Activated B cell treated with CpG ODN at 0.5 μM for 24 hours (primary cell): Measurements from ENCODE around the gene LDLRAD3. TPM values are rescaled to one million over a fixed set of nuclear protein-coding genes. Genes with fewer than 3 reads are reported as not detected.

Experiments used
- ATAC-seq: fragments of 200-7000 bp; cut with Tn5 transposase; one replicate; pipeline ENCODE4 v1.10.0; 2021; ENCODE audit warnings: low read depth, mild to moderate bottlenecking, moderate library complexity
- CTCF ChIA-PET: fragments of 350-600 bp; sonication (Branson Sonifier 250); formaldehyde crosslinking; loops from one replicate; lab custom pipeline; 2021; ENCODE audit warnings: antibody characterized with exemption; lab: Charles Lee
- POLR2A ChIA-PET: fragments of 350-600 bp; sonication (Branson Sonifier 250); formaldehyde crosslinking; loops from one replicate; lab custom pipeline; 2021; ENCODE audit warnings: antibody characterized with exemption; lab: Charles Lee
- DNase-seq: peaks from one replicate; pipeline ENCODE4 v3.0.0; 2022
- H3K27ac Mint-ChIP-seq: one replicate; pipeline ENCODE4 v1.8.0; 2020; ENCODE audit warnings: mixed read lengths
- H3K27me3 Mint-ChIP-seq: one replicate; pipeline ENCODE4 v1.8.0; 2021; ENCODE audit warnings: mixed read lengths
- H3K36me3 Mint-ChIP-seq: one replicate; pipeline ENCODE4 v1.8.0; 2021; ENCODE audit warnings: low read depth, mixed read lengths
- H3K4me1 Mint-ChIP-seq: one replicate; pipeline ENCODE4 v1.8.0; 2021; ENCODE audit warnings: mixed read lengths
- H3K4me3 Mint-ChIP-seq: one replicate; pipeline ENCODE4 v1.8.0; 2020; ENCODE audit warnings: mild to moderate bottlenecking, mixed read lengths
- H3K9me3 Mint-ChIP-seq: one replicate; pipeline ENCODE4 v1.8.0; 2020; ENCODE audit warnings: mixed read lengths
- intact Hi-C: fragments of 100-400 bp; cut with micrococcal nuclease; formaldehyde crosslinking; loops from one replicate; pipeline ENCODE4 v1.15.1; 2024
- total RNA-seq: library from RNA; stranded (reverse); gene quantifications from 2 replicates; pipeline ENCODE4 v1.2.3, GENCODE V29; 2022
- TF ChIP-seq, protein P1 (sequence below): fragments of 200-600 bp; IDR thresholded peaks from one replicate; pipeline ENCODE4 v1.8.0; 2022; ENCODE audit warnings: antibody characterized with exemption, mild to moderate bottlenecking

The LDLRAD3 gene
- total RNA-seq, 1 donor from 2014 or later, result not detected

DNA sequence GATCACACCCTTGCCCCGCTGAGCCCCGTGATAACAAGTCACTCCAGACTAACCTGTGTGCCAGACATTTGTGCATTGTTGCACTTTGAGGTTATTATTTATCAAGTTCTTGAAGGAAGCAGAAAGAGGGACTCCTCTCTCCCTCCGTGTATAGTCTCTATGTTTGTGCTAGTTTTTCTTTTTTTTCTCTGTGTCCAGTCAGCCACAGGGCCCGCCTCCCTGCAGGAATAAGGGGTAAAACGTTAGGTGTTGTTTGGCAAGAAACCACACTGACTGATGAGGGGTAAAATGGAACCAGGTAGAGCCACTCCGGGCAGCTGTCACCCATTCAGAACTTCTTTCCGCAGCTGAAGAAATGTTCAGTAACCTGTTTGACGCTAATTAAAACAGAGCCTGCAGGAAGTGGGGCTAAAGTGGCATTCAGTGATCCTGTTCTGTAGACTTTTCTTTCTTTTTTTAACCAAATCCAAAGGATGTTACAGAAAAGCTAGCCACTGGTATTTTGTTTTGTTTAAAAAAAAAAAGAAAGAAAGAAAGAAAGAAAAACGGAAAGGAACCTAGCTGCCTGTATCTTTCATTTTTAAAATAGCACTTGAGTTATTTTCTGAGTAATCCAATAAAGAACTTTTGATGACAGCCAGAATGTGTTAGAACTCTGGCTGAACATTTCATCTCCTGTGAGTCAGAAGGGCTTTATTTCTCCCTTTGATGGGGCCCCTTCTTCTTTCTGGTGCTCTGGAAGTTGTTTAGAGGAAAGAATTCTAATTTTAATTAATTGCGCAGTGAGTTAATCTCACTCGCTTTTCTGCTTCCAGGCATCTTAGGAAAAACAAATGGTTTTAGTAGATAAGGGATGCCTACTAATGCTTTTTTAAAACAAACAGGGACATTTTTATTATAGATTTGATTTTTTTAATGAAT, 287.2 kb downstream of the LDLRAD3 start:
- H3K36me3 Mint-ChIP-seq, result no peaks in the 10 kb centered on the region
- TF ChIP-seq, protein P1, sequence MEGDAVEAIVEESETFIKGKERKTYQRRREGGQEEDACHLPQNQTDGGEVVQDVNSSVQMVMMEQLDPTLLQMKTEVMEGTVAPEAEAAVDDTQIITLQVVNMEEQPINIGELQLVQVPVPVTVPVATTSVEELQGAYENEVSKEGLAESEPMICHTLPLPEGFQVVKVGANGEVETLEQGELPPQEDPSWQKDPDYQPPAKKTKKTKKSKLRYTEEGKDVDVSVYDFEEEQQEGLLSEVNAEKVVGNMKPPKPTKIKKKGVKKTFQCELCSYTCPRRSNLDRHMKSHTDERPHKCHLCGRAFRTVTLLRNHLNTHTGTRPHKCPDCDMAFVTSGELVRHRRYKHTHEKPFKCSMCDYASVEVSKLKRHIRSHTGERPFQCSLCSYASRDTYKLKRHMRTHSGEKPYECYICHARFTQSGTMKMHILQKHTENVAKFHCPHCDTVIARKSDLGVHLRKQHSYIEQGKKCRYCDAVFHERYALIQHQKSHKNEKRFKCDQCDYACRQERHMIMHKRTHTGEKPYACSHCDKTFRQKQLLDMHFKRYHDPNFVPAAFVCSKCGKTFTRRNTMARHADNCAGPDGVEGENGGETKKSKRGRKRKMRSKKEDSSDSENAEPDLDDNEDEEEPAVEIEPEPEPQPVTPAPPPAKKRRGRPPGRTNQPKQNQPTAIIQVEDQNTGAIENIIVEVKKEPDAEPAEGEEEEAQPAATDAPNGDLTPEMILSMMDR, result no peak
- H3K4me1 Mint-ChIP-seq, result no peaks in the 10 kb centered on the region
- ATAC-seq, result no peak
- no peaks in the 10 kb centered on the region for H3K9me3 Mint-ChIP-seq
- CTCF ChIA-PET, result no interaction called here
- no peak overlapping the region for H3K27ac Mint-ChIP-seq
- intact Hi-C loops, result no loop called here
- H3K4me3 Mint-ChIP-seq, result no peak overlapping the region
- POLR2A ChIA-PET, result no interaction called here
- H3K27me3 Mint-ChIP-seq, result peaks cover 2% of the 10 kb centered on the region
- DNase-seq, result no peak

DNA sequence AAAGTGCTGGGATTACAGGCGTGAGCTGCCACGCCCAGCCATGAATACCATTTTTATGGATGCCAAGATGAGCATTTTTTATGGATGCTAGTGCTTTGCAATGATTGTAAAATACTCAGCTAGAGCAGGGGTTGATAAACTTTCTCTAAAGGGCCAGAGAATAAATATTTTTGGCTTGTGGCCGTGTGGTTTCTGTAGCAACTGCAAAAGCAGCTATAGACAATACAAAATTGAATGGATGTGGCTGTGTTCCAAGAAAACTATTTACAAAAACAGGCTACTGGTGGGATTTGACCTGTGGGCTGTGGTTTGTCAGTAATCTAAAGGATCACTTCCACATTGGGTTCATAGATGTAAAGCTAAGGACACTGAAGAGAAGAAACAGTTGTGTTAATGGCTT, 289.3 kb downstream of the LDLRAD3 start:
- intact Hi-C loops, result no loop called here
- ChIA-PET CTCF (no interaction called here), POLR2A (no interaction called here)
- DNase-seq (no peak), ATAC-seq (no peak)
- H3K36me3 Mint-ChIP-seq, result no peaks in the 10 kb centered on the region
- H3K4me3 Mint-ChIP-seq, result no peak overlapping the region
- TF ChIP-seq, protein P1, result no peak
- no peak overlapping the region for H3K27ac Mint-ChIP-seq
- H3K4me1 Mint-ChIP-seq, result no peaks in the 10 kb centered on the region
- peaks cover 4% of the 10 kb centered on the region for H3K27me3 Mint-ChIP-seq
- no peaks in the 10 kb centered on the region for H3K9me3 Mint-ChIP-seq

DNA sequence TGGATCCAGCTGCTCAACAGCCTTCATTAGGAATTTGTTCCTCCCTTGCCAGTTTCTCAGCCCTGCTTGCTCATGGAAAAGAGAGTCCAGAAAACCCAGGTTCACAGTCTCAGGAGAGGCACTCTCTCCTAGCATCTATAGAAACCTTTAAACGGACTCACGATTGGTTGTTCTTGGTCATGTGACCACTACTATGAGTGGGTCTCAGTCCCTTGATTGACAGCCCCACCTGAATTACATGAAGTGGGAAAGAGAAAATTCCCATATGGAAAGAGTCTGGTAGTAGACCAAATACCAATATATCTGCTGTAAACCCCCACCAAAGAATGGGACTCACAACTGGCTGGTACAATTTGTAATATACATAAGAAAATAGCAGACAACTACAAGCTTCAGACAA, 291.0 kb downstream of the LDLRAD3 start:
- H3K9me3 Mint-ChIP-seq, result peaks cover 2% of the 10 kb centered on the region
- no peak overlapping the region for H3K4me3 Mint-ChIP-seq
- no peak for ATAC-seq
- H3K27ac Mint-ChIP-seq, result no peak overlapping the region
- intact Hi-C loops, result no loop called here
- ChIA-PET CTCF (no interaction called here), POLR2A (no interaction called here)
- no peak for DNase-seq
- peaks cover 4% of the 10 kb centered on the region for H3K27me3 Mint-ChIP-seq
- H3K4me1 Mint-ChIP-seq, result no peaks in the 10 kb centered on the region
- H3K36me3 Mint-ChIP-seq, result no peaks in the 10 kb centered on the region
- TF ChIP-seq, protein P1, result no peak

DNA sequence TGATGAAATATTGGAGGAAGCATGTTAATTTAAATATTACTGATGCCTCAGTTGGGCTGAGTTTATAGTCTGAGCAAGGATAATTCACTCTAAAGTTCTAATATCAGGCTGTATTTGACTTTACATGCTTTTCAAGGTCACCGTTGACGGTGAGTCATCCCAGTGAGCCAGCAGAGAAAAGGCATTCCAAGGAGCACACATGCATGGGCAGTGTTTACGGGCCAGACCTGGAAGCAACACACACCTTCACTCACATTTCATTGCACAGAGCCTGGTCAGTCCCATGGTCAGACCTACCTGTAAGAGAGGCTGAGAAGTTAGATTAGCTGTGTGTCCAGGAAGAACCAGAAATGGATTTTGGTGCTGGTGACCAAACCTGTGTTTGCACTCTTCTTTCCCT, 291.9 kb downstream of the LDLRAD3 start:
- CTCF ChIA-PET, result no interaction called here
- intact Hi-C loops, result no loop called here
- Mint-ChIP-seq H3K4me3 (no peak overlapping the region), H3K36me3 (no peaks in the 10 kb centered on the region), H3K9me3 (peaks cover 2% of the 10 kb centered on the region), H3K27ac (no peak overlapping the region), H3K4me1 (no peaks in the 10 kb centered on the region), H3K27me3 (peaks cover 4% of the 10 kb centered on the region)
- POLR2A ChIA-PET, result no interaction called here
- DNase-seq, result no peak
- ATAC-seq, result no peak
- TF ChIP-seq, protein P1, result no peak

DNA sequence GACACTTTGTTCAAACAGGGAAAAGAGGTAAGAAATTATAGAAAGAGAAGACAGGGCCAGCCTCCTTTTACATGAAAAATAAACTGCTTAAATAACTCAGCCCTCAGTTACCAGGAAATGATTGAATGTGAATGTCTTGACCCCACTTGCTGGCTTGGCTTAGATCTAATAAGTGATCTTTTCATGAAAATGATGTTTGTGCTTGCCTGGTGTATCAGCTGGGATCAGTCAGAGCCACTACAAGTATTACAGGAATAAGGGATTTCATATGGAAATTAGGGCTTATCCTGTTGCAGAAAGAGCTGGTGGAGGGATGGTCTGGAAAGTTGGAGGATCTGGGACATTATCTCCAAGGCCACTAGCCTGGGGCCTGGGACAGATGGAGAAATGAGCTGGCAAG, 293.5 kb downstream of the LDLRAD3 start:
- peaks cover 8% of the 10 kb centered on the region for H3K27me3 Mint-ChIP-seq
- TF ChIP-seq, protein P1, result no peak
- no peak overlapping the region for H3K27ac Mint-ChIP-seq
- H3K4me1 Mint-ChIP-seq, result no peaks in the 10 kb centered on the region
- intact Hi-C loops, result no loop called here
- CTCF ChIA-PET, result no interaction called here
- no peaks in the 10 kb centered on the region for H3K36me3 Mint-ChIP-seq
- POLR2A ChIA-PET, result no interaction called here
- ATAC-seq, result no peak
- no peak for DNase-seq
- peaks cover 2% of the 10 kb centered on the region for H3K9me3 Mint-ChIP-seq
- no peak overlapping the region for H3K4me3 Mint-ChIP-seq
